Loucy (cell line): ENCODE measurements around the gene ARFGEF3.

Experiments used
- CTCF ChIP-seq: fragments of 200-600 bp; sonication (generic); conservative IDR thresholded peaks from 2 replicates; pipeline ENCODE4 v1.5.1; 2014; ENCODE audit warnings: mild to moderate bottlenecking, antibody characterized with exemption, low read length
- EZH2phosphoT487 ChIP-seq: fragments of 200-600 bp; IDR thresholded peaks from 2 replicates; pipeline ENCODE4 v1.6.1; 2018; ENCODE audit warnings: antibody characterized with exemption, mild to moderate bottlenecking, moderate library complexity, borderline replicate concordance

GRCh38 chr6:138246650-138247440, 85.1 kb downstream of the ARFGEF3 start:
- no peak for TF ChIP-seq EZH2phosphoT487
- no peak for TF ChIP-seq CTCF
